ENCODE data around the gene SOX1.

The SOX1 gene

DNA sequence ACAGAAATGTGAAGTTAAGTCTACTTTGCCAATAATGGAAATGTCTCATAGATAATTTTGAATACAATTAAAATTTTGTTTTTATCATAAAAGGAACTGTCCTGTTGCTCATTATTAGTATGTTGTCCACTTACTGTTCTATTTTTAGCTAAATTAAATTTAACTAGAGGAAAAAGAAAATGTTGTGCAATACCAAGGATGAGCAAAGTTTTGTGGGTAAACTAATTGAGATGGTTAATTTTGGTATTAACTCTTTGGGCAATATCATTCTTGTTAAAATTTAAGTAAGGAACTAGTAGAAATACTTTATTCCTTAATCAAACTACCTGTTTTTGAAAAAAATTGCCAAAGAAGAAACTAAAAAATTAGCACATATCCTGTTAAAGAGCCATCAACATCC lies 43.5 kb downstream of the SOX1 start:
- Histone ChIP-seq H3K4me1 (ENCODE audit: control insufficient read depth in 1 of 2, insufficient read depth in 2 of 2, low read length in 2 of 2) (peaks cover 6 to 9% of the 10 kb centered on the region in 2 experiments), H3K27ac (ENCODE audit: low read depth, low read length) (no peak overlapping the region), H2BK5ac (ENCODE audit: low read depth, low read length, poor library complexity) (no peak overlapping the region), H2BK120ac (ENCODE audit: insufficient read depth, low read length, poor library complexity) (no peak overlapping the region), H3K14ac (ENCODE audit: low read length) (no peak overlapping the region), H4K91ac (ENCODE audit: low read depth, low read length) (no peak overlapping the region), H4K12ac (ENCODE audit: low read depth, low read length) (no peak overlapping the region), H2AFZ (ENCODE audit: insufficient read depth, low read length, poor library complexity) (no peak overlapping the region), H3K27me3 (ENCODE audit: insufficient read depth, low read length) (peaks cover 19% of the 10 kb centered on the region), H3K23ac (ENCODE audit: low read length) (no peak overlapping the region), H3K4me2 (ENCODE audit: low read length) (no peak overlapping the region), H2BK12ac (ENCODE audit: low read length) (no peak overlapping the region), H3K79me1 (ENCODE audit: low read length) (no peaks in the 10 kb centered on the region), H3K4me3 (ENCODE audit: low read depth, low read length) (no peak overlapping the region), H3K4ac (ENCODE audit: low read depth, low read length) (no peak overlapping the region), H3K79me2 (ENCODE audit: control insufficient read depth, insufficient read depth, low read length, poor library complexity) (no peaks in the 10 kb centered on the region), H3K18ac (ENCODE audit: low read length) (no peak overlapping the region), H4K8ac (ENCODE audit: low read depth, low read length) (no peak overlapping the region), H2AK5ac (ENCODE audit: low read length) (no peak overlapping the region), H3K36me3 (ENCODE audit: control insufficient read depth in 1 of 2, insufficient read depth in 2 of 2, low read length in 2 of 2) (no peaks in the 10 kb centered on the region), H3K9me3 (ENCODE audit: insufficient read depth, low read depth, low read length) (peaks cover 8% of the 10 kb centered on the region), H3K9ac (ENCODE audit: low read length) (no peak overlapping the region)
- DNase-seq, result no peak

DNA sequence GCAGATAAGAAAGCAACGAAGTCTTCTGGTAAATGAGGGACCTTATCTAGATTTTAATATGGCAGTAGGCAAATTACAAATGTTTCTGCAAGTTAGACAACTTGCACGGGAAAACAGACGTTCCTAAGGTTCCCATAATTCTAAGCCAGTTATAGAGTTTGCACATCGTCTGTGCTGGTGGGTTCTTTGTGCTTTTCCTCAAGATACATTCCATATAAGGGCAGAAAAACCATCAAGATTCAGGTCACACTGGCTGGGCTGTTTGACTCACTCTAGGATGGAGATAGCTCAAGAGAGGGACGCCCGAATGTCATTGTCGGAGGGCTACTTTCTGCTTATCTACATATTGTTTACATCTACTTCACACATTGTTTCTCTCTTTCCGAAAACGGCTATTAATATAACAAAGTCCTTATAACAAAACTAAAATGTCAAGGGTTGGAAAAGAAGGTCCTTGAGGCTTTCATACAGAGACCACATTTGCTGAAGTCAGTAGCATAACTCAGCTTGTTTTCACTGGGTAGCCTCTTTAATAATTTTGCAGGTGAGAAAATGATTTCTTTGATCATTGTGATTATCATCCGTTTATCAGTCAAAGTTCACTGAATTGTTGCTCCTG lies 44.4 kb downstream of the SOX1 start:
- Histone ChIP-seq H4K8ac (ENCODE audit: low read depth, low read length) (no peak overlapping the region), H3K9me3 (ENCODE audit: insufficient read depth, low read depth, low read length) (peaks cover 6% of the 10 kb centered on the region), H2AK5ac (ENCODE audit: low read length) (no peak overlapping the region), H3K79me1 (ENCODE audit: low read length) (no peaks in the 10 kb centered on the region), H3K9ac (ENCODE audit: low read length) (no peak overlapping the region), H3K4ac (ENCODE audit: low read depth, low read length) (no peak overlapping the region), H3K23ac (ENCODE audit: low read length) (no peak overlapping the region), H3K4me1 (ENCODE audit: control insufficient read depth in 1 of 2, insufficient read depth in 2 of 2, low read length in 2 of 2) (peaks cover 4% of the 10 kb centered on the region in 2 experiments), H3K4me3 (ENCODE audit: low read depth, low read length) (no peak overlapping the region), H3K79me2 (ENCODE audit: control insufficient read depth, insufficient read depth, low read length, poor library complexity) (no peaks in the 10 kb centered on the region), H3K18ac (ENCODE audit: low read length) (no peak overlapping the region), H3K27me3 (ENCODE audit: insufficient read depth, low read length) (peaks cover 12% of the 10 kb centered on the region), H2BK120ac (ENCODE audit: insufficient read depth, low read length, poor library complexity) (no peak overlapping the region), H3K14ac (ENCODE audit: low read length) (no peak overlapping the region), H4K91ac (ENCODE audit: low read depth, low read length) (no peak overlapping the region), H3K36me3 (ENCODE audit: control insufficient read depth in 1 of 2, insufficient read depth in 2 of 2, low read length in 2 of 2) (no peaks in the 10 kb centered on the region), H2BK12ac (ENCODE audit: low read length) (no peak overlapping the region), H2AFZ (ENCODE audit: insufficient read depth, low read length, poor library complexity) (no peak overlapping the region), H2BK5ac (ENCODE audit: low read depth, low read length, poor library complexity) (no peak overlapping the region), H3K4me2 (ENCODE audit: low read length) (no peak overlapping the region), H3K27ac (ENCODE audit: low read depth, low read length) (no peak overlapping the region), H4K12ac (ENCODE audit: low read depth, low read length) (no peak overlapping the region)
- no peak for DNase-seq
- WGBS (ENCODE audit: extremely low coverage, insufficient coverage, insufficient read length), result no CpG with 5 or more reads among the region's 10 CpGs

DNA sequence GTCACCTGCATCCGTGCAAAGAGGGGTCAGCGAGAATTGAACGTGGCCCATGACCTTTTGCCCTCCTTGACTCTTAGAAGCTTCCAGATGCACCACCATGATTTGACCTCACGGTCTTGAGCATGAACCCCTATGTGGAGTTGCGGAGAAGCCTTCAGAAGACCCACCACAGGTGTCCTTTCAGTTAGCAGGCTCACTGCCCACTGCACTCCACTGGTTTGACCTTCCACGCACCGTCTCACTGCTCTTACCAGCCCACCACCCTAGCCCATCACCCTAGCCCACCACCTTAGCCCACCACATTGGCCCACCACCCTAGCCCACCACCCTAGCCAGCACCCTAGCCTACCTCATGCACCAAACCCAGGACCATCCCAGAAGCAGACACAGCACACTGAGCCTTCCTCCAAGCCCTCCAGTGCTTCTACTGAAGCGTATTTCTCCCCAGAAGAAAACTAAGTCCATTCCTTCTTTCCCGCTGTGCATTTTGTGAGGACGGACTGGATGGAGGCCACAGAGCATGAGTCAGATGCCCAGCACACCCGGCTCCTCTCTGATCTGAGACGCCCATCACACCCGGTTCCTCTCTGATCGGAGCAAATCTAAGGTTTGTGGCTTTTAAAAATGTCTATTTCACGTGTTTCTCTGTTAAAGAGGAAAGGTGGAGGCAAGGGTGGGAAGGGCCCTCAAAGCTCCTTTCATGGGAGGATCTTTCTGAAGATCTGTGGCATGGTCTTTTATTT lies 45.8 kb downstream of the SOX1 start:
- H3K9ac ChIP-seq (ENCODE audit: low read length), result no peak overlapping the region
- H2BK12ac ChIP-seq (ENCODE audit: low read length), result no peak overlapping the region
- no peak overlapping the region for H2BK5ac ChIP-seq (ENCODE audit: low read depth, low read length, poor library complexity)
- H3K79me2 ChIP-seq (ENCODE audit: control insufficient read depth, insufficient read depth, low read length, poor library complexity), result no peaks in the 10 kb centered on the region
- no peak overlapping the region for H3K4ac ChIP-seq (ENCODE audit: low read depth, low read length)
- H3K79me1 ChIP-seq (ENCODE audit: low read length), result no peaks in the 10 kb centered on the region
- no peak overlapping the region for H3K18ac ChIP-seq (ENCODE audit: low read length)
- peaks cover 1% of the 10 kb centered on the region for H3K27me3 ChIP-seq (ENCODE audit: insufficient read depth, low read length)
- no CpG with 5 or more reads among the region's 15 CpGs for WGBS (ENCODE audit: extremely low coverage, insufficient coverage, insufficient read length)
- peaks cover 6% of the 10 kb centered on the region for H3K9me3 ChIP-seq (ENCODE audit: insufficient read depth, low read depth, low read length)
- H2BK120ac ChIP-seq (ENCODE audit: insufficient read depth, low read length, poor library complexity), result no peak overlapping the region
- no peaks in the 10 kb centered on the region for H3K4me1 ChIP-seq (ENCODE audit: control insufficient read depth in 1 of 2, insufficient read depth in 2 of 2, low read length in 2 of 2)
- no peak overlapping the region for H4K12ac ChIP-seq (ENCODE audit: low read depth, low read length)
- H3K23ac ChIP-seq (ENCODE audit: low read length), result no peak overlapping the region
- DNase-seq, result no peak
- no peak overlapping the region for H3K4me2 ChIP-seq (ENCODE audit: low read length)
- H3K4me3 ChIP-seq (ENCODE audit: low read depth, low read length), result no peak overlapping the region
- H3K36me3 ChIP-seq (ENCODE audit: control insufficient read depth in 1 of 2, insufficient read depth in 2 of 2, low read length in 2 of 2), result no peaks in the 10 kb centered on the region
- H4K8ac ChIP-seq (ENCODE audit: low read depth, low read length), result no peak overlapping the region
- H3K27ac ChIP-seq (ENCODE audit: low read depth, low read length), result no peak overlapping the region
- no peak overlapping the region for H2AFZ ChIP-seq (ENCODE audit: insufficient read depth, low read length, poor library complexity)
- no peak overlapping the region for H3K14ac ChIP-seq (ENCODE audit: low read length)
- no peak overlapping the region for H4K91ac ChIP-seq (ENCODE audit: low read depth, low read length)
- no peak overlapping the region for H2AK5ac ChIP-seq (ENCODE audit: low read length)

DNA sequence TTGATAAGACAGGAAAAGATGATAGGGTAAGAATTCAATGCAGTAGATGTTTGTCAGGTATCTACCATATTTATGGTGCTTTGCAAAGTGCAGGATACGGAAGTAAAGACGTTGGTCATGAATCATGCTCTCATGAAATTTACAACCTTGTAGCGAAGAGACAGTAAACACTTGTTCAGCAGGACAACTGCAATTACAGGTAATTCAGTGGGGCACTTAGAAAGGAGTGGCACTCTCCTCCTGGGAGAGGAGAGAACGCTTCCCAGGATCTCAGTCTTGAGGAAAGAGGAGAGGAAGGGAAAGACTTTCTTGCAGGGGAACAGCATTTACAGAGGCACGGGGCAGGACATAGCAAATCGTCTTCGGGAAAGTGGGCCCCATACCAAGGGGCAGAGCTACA lies 46.4 kb downstream of the SOX1 start:
- Histone ChIP-seq H3K14ac (ENCODE audit: low read length) (no peak overlapping the region), H3K18ac (ENCODE audit: low read length) (no peak overlapping the region), H3K9ac (ENCODE audit: low read length) (no peak overlapping the region), H3K79me1 (ENCODE audit: low read length) (no peaks in the 10 kb centered on the region), H4K8ac (ENCODE audit: low read depth, low read length) (no peak overlapping the region), H3K27me3 (ENCODE audit: insufficient read depth, low read length) (peaks cover 1% of the 10 kb centered on the region), H3K27ac (ENCODE audit: low read depth, low read length) (no peak overlapping the region), H2AFZ (ENCODE audit: insufficient read depth, low read length, poor library complexity) (no peak overlapping the region), H3K23ac (ENCODE audit: low read length) (no peak overlapping the region), H2BK12ac (ENCODE audit: low read length) (no peak overlapping the region), H3K9me3 (ENCODE audit: insufficient read depth, low read depth, low read length) (peaks cover 3% of the 10 kb centered on the region), H3K79me2 (ENCODE audit: control insufficient read depth, insufficient read depth, low read length, poor library complexity) (no peaks in the 10 kb centered on the region), H3K36me3 (ENCODE audit: control insufficient read depth in 1 of 2, insufficient read depth in 2 of 2, low read length in 2 of 2) (no peaks in the 10 kb centered on the region), H3K4ac (ENCODE audit: low read depth, low read length) (no peak overlapping the region), H3K4me2 (ENCODE audit: low read length) (no peak overlapping the region), H2AK5ac (ENCODE audit: low read length) (no peak overlapping the region), H2BK120ac (ENCODE audit: insufficient read depth, low read length, poor library complexity) (no peak overlapping the region), H3K4me3 (ENCODE audit: low read depth, low read length) (no peak overlapping the region), H4K91ac (ENCODE audit: low read depth, low read length) (no peak overlapping the region), H3K4me1 (ENCODE audit: control insufficient read depth in 1 of 2, insufficient read depth in 2 of 2, low read length in 2 of 2) (no peaks in the 10 kb centered on the region), H2BK5ac (ENCODE audit: low read depth, low read length, poor library complexity) (no peak overlapping the region), H4K12ac (ENCODE audit: low read depth, low read length) (no peak overlapping the region)
- no peak for DNase-seq
- no CpG with 5 or more reads among the region's 7 CpGs for WGBS (ENCODE audit: extremely low coverage, insufficient coverage, insufficient read length)

All from trophoblast cell (in vitro differentiated cells and primary cell).